Lower lobe of right lung (tissue), 2 donors: ENCODE results near the gene PDE8A. TPM values are rescaled to one million over a fixed set of nuclear protein-coding genes. Genes with fewer than 3 reads are reported as not detected.

Experiments used
- ATAC-seq, 2 donors: fragments of 200-7000 bp; cut with Tn5 transposase; one replicate each; pipeline ENCODE4 v1.9.1; 2020 to 2022; ENCODE audit warnings: mild to moderate bottlenecking in 2 of 2, moderate library complexity in 2 of 2
- DNase-seq: peaks from one replicate; pipeline ENCODE4 v3.0.0-alpha.2; 2020
- H3K27ac ChIP-seq: fragments of 200-600 bp; one replicate; pipeline ENCODE4 v1.8.0; 2022
- H3K27me3 ChIP-seq: fragments of 200-600 bp; one replicate; pipeline ENCODE4 v1.8.0; 2022; ENCODE audit warnings: low read depth
- H3K36me3 ChIP-seq: fragments of 200-600 bp; one replicate; pipeline ENCODE4 v1.8.0; 2022; ENCODE audit warnings: mild to moderate bottlenecking
- H3K4me1 ChIP-seq: fragments of 200-600 bp; one replicate; pipeline ENCODE4 v1.8.0; 2022
- H3K4me3 ChIP-seq: fragments of 200-600 bp; one replicate; pipeline ENCODE4 v1.8.0; 2022; ENCODE audit warnings: mild to moderate bottlenecking
- H3K9me3 ChIP-seq: fragments of 200-600 bp; one replicate; pipeline ENCODE4 v1.8.0; 2022
- intact Hi-C: fragments of 100-400 bp; cut with DNase I; formaldehyde crosslinking; loops from one replicate; pipeline ENCODE4 v1.11.0; 2022
- total RNA-seq: library from RNA; stranded (reverse); fragmentation: NEBNext Ultra II Directional; extraction: Animal tissue kit (Norgen Biotek cat#: 25700); gene quantifications from one replicate; pipeline ENCODE4 v1.2.1, GENCODE V29; 2021
- TF ChIP-seq, protein P1 (sequence below): fragments of 200-600 bp; IDR thresholded peaks from one replicate; pipeline ENCODE4 v1.8.0; 2022; ENCODE audit warnings: antibody characterized with exemption, mild to moderate bottlenecking
- donor health status: DM: no; HTN: yes; CAD: no; lungs with severe emphysema.

PDE8A gene
- total RNA-seq, 1 donor from 2014 or later: 49.2 TPM

DNA sequence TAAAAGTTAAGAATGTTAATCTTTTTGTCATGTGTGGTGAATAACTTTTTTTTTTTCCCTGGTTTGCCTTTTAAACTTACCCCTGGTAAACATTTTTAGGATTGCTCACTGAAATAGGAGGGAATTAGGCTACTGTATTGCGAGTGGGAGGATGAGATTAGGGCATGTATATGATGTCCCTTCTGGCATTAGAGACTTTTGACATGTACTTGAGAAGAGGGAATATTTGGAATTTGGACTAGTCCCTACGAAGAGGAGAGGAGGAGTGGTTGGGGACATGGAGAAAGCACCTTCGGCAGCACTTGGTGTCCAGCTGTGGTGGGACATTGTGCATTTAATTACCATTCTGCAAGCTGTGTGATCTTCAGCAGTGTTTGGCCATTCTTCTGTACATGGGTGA, 25.0 kb downstream of the PDE8A start:
- TF ChIP-seq, protein P1, sequence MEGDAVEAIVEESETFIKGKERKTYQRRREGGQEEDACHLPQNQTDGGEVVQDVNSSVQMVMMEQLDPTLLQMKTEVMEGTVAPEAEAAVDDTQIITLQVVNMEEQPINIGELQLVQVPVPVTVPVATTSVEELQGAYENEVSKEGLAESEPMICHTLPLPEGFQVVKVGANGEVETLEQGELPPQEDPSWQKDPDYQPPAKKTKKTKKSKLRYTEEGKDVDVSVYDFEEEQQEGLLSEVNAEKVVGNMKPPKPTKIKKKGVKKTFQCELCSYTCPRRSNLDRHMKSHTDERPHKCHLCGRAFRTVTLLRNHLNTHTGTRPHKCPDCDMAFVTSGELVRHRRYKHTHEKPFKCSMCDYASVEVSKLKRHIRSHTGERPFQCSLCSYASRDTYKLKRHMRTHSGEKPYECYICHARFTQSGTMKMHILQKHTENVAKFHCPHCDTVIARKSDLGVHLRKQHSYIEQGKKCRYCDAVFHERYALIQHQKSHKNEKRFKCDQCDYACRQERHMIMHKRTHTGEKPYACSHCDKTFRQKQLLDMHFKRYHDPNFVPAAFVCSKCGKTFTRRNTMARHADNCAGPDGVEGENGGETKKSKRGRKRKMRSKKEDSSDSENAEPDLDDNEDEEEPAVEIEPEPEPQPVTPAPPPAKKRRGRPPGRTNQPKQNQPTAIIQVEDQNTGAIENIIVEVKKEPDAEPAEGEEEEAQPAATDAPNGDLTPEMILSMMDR: no peak
- Histone ChIP-seq H3K27me3 (no peaks in the 10 kb centered on the region), H3K36me3 (no peaks in the 10 kb centered on the region), H3K4me1 (peaks cover 80% of the 10 kb centered on the region), H3K4me3 (no peak overlapping the region), H3K27ac (no peak overlapping the region), H3K9me3 (no peaks in the 10 kb centered on the region)
- no peak for DNase-seq
- intact Hi-C loops: no loop called here
- no peak for ATAC-seq

DNA sequence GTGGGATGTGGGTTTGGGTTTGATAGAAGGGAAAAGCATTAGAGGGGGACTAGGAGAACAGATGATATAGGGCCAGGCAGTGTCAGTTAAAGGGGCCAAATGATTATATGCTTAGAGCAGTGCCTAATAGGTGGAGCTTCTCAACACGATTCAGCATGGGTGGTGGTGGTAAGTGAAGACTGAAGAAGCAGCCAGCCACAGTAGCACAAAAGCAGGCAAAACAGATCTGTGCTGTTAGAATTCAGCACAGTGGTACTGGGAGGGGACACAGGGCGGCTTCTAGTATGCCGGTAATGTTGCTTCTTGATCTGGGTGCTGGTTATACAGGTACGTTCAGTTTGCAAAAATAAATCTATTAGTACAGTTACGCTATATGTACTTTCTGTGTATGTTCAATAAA, 25.5 kb downstream of the PDE8A start:
- peaks cover 79% of the 10 kb centered on the region for H3K4me1 ChIP-seq
- TF ChIP-seq, protein P1: no peak
- no peaks in the 10 kb centered on the region for H3K9me3 ChIP-seq
- no peak overlapping the region for H3K27ac ChIP-seq
- H3K36me3 ChIP-seq: no peaks in the 10 kb centered on the region
- no peaks in the 10 kb centered on the region for H3K27me3 ChIP-seq
- DNase-seq (no peak), ATAC-seq (peak in 1 of 2 donors; percentile 14)
- intact Hi-C loops: no loop called here
- no peak overlapping the region for H3K4me3 ChIP-seq

DNA sequence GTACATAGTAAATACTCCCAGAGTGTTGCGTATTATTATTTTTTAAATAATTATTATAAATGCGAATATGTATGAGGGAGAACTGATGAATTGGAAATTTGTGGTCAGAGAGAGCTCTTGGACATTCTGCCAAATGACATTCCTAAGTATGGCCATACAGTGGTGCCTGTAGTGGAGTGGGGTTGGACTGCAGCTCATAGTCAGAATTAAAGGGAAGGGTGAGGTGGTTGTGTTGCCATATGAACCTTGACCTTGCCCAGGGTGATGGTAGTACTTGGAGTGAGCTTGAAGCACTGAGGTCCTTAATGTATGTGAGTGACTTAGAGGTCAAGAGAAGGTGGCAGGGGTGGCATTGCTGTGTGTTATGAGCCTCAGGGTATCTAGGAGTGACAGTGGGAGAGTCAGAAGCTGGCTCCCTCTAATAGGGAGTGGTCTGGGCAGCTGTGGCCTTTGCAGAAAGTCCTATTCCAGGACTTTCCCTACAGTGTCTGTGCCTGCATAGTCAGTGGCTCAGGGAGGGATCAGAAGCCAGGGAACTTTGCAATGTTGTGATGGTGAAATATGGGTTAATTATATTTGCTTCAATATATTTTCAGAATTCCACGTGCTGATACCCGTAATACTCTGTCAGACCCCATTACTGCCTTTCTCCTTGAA, 26.2 kb downstream of the PDE8A start:
- TF ChIP-seq, protein P1: no peak
- Histone ChIP-seq H3K9me3 (no peaks in the 10 kb centered on the region), H3K36me3 (no peaks in the 10 kb centered on the region), H3K27me3 (no peaks in the 10 kb centered on the region), H3K27ac (no peak overlapping the region), H3K4me3 (no peak overlapping the region), H3K4me1 (peaks cover 72% of the 10 kb centered on the region)
- DNase-seq (no peak), ATAC-seq (peak; percentile 59 to 61)
- intact Hi-C loops: no loop called here

DNA sequence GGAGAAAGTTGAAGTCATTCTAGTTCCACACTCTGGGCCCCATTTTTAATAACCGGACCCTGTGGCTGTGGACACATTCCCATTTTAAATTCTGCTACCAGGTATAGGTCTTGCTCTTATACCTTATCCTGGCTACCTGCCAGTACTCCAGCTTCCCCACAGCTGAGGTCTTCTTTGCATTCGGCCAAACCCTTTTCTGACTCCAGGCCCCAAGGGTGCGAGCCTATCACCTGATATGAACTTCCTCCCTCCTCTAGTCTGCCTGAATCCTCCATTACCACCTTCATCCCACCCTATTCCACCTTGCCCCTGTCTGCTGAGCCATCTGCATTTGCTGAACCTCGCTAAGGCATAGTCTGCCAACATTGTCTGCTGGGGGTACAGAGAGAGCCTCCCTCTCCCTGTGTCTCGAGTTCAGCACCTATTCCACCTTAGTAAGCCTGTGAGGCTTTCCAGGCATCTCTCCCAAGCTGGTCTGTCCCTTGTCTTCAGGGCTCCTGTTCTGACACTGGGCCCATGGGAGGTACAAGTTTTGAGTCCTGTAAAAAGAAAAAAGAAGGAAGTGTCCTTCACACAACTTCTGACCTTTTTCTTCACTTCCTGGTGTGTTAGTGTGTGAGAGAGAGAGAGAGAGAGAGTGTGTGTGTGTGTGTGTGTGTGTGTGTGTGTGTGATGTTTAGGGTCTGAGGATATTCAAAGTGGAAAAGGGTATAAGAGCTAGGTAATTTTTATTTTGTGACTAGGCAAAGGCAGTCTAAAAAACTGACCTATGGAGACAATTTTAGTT, 27.0 kb downstream of the PDE8A start:
- TF ChIP-seq, protein P1: no peak
- H3K36me3 ChIP-seq: no peaks in the 10 kb centered on the region
- no peaks in the 10 kb centered on the region for H3K27me3 ChIP-seq
- DNase-seq (no peak), ATAC-seq (peak in 1 of 2 donors; percentile 15)
- H3K9me3 ChIP-seq: no peaks in the 10 kb centered on the region
- H3K4me3 ChIP-seq: no peak overlapping the region
- H3K27ac ChIP-seq: peak overlapping the region; percentile 8
- peaks cover 64% of the 10 kb centered on the region for H3K4me1 ChIP-seq
- intact Hi-C loops: no loop called here

DNA sequence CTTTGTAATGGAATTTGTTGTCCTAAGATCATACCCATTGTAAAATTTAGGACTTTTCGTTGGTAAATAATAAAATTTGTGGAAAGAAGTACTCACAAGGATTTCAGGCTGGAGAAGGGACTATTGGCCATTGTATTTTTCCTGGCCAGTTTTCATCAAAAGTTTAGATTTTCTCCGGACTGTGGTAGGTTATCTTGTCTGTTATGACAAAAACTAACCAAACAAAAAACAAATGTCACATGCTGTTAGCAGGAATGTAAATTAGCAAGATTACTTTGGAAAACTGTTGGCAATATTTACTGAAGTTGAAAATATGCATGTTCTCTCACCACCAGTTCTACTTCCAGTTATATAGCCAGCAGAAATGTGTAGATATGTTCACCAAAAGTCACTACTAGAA, 27.8 kb downstream of the PDE8A start:
- ATAC-seq (no peak), DNase-seq (no peak)
- Histone ChIP-seq H3K27me3 (no peaks in the 10 kb centered on the region), H3K4me1 (peaks cover 57% of the 10 kb centered on the region), H3K27ac (no peak overlapping the region), H3K36me3 (no peaks in the 10 kb centered on the region), H3K9me3 (no peaks in the 10 kb centered on the region), H3K4me3 (no peak overlapping the region)
- intact Hi-C loops: no loop called here
- TF ChIP-seq, protein P1: no peak
